HepG2 (cell line): ENCODE data around the gene CTDNEP1. TPM values are rescaled to one million over a fixed set of nuclear protein-coding genes. Genes with fewer than 3 reads are reported as not detected.

Experiments used
- ARID4A ChIP-seq: sonication (generic); formaldehyde crosslinking; IDR thresholded peaks from 2 replicates; pipeline ENCODE4 v1.5.0; 2020; ENCODE audit warnings: mild to moderate bottlenecking, missing genetic modification reagents, borderline replicate concordance
- BORCS8-MEF2B ChIP-seq: sonication (generic); formaldehyde crosslinking; IDR thresholded peaks from 2 replicates; pipeline ENCODE4 v1.8.0; 2022; ENCODE audit warnings: mild to moderate bottlenecking, missing genetic modification reagents
- MIXL1 ChIP-seq: IDR thresholded peaks from 2 replicates; pipeline ENCODE4 v1.6.1; 2016
- NONO ChIP-seq, 2 experiments: fragments of 450-650 bp in 1 of 2; sonication (generic) in 1 of 2; formaldehyde crosslinking in 1 of 2; IDR thresholded peaks in 1 of 2; conservative IDR thresholded peaks in 1 of 2; 2 replicates each; pipeline versions ENCODE4 v1.6.1 to v1.8.0; 2017 to 2022; ENCODE audit warnings: mild to moderate bottlenecking in 1 of 2, missing genetic modification reagents in 1 of 2, moderate library complexity in 1 of 2
- SP2 ChIP-seq: sonication (generic); formaldehyde crosslinking; IDR thresholded peaks from 2 replicates; pipeline ENCODE4 v1.5.1; 2020; ENCODE audit warnings: mild to moderate bottlenecking, missing genetic modification reagents
- SP4 ChIP-seq: sonication (generic); formaldehyde crosslinking; IDR thresholded peaks from 2 replicates; pipeline ENCODE4 v1.8.1; 2023; ENCODE audit warnings: mild to moderate bottlenecking, missing genetic modification reagents
- ZFP1 ChIP-seq: IDR thresholded peaks from 2 replicates; pipeline ENCODE4 v1.6.1; 2016
- ZFP37 ChIP-seq: sonication (generic); formaldehyde crosslinking; IDR thresholded peaks from 2 replicates; pipeline ENCODE4 v1.4.0; 2020; ENCODE audit warnings: missing genetic modification reagents, borderline replicate concordance
- ZNF253 ChIP-seq: sonication (generic); formaldehyde crosslinking; IDR thresholded peaks from 2 replicates; pipeline ENCODE4 v1.8.0; 2022; ENCODE audit warnings: mild to moderate bottlenecking, missing genetic modification reagents, borderline replicate concordance
- ZNF263 ChIP-seq: sonication (generic); formaldehyde crosslinking; IDR thresholded peaks from 2 replicates; pipeline ENCODE4 v1.4.0; 2020; ENCODE audit warnings: missing genetic modification reagents
- ZNF549 ChIP-seq: sonication (generic); formaldehyde crosslinking; IDR thresholded peaks from 2 replicates; pipeline ENCODE4 v1.5.0; 2020; ENCODE audit warnings: missing genetic modification reagents
- ZNF562 ChIP-seq: sonication (generic); formaldehyde crosslinking; IDR thresholded peaks from 2 replicates; pipeline ENCODE4 v1.8.0; 2022; ENCODE audit warnings: missing genetic modification reagents, borderline replicate concordance
- ZNF660 ChIP-seq: sonication (generic); formaldehyde crosslinking; IDR thresholded peaks from 2 replicates; pipeline ENCODE4 v1.5.1; 2020; ENCODE audit warnings: mild to moderate bottlenecking, low read depth, missing genetic modification reagents, borderline replicate concordance
- ZNF891 ChIP-seq: sonication (generic); formaldehyde crosslinking; IDR thresholded peaks from 2 replicates; pipeline ENCODE4 v1.5.0; 2020; ENCODE audit warnings: mild to moderate bottlenecking, missing genetic modification reagents
- polyA plus RNA-seq, 8 experiments: library from polyadenylated mRNA; depleted of rRNA in 3 of 8; stranded (reverse) in 7 of 8; unstranded in 1 of 8; fragments of >200 nt; fragmentation: Illumina TruSeq in 4 of 8; extraction: Trizol in 4 of 8; gene quantifications; 2 replicates each; pipeline versions ENCODE4 v1.2.1 to v1.2.3, GENCODE V29; 2011 to 2016; ENCODE audit warnings: low read depth in 4 of 8, missing spikeins in 1 of 8, mixed read lengths in 1 of 8; ENCODE audit not compliant: insufficient read depth in 1 of 8
- total RNA-seq, 5 experiments: library from RNA; depleted of rRNA; stranded (reverse); fragments of >200 nt; fragmentation: Illumina TruSeq; extraction: Trizol; gene quantifications; 2 replicates each; pipeline ENCODE4 v1.2.3, GENCODE V29; 2016; ENCODE audit warnings: low read depth in 1 of 5
- TF ChIP-seq, protein P1 (sequence below): sonication (generic); formaldehyde crosslinking; IDR thresholded peaks from 2 replicates; pipeline ENCODE4 v1.9.0; 2021; ENCODE audit warnings: missing genetic modification reagents, borderline replicate concordance
- TF ChIP-seq, protein P2 (sequence below): sonication (generic); formaldehyde crosslinking; IDR thresholded peaks from 2 replicates; pipeline ENCODE4 v1.4.0; 2020; ENCODE audit warnings: missing genetic modification reagents
- TF ChIP-seq, protein P3 (sequence below): sonication (generic); formaldehyde crosslinking; IDR thresholded peaks from 2 replicates; pipeline ENCODE4 v1.5.0; 2020; ENCODE audit warnings: mild to moderate bottlenecking, missing genetic modification reagents

CTDNEP1 gene
- total and polyA plus RNA-seq, 2 of the 13 experiments (the other 11 are each of a cell fraction or from before 2014, with no cell fraction given), result 19.8 to 118 TPM

DNA sequence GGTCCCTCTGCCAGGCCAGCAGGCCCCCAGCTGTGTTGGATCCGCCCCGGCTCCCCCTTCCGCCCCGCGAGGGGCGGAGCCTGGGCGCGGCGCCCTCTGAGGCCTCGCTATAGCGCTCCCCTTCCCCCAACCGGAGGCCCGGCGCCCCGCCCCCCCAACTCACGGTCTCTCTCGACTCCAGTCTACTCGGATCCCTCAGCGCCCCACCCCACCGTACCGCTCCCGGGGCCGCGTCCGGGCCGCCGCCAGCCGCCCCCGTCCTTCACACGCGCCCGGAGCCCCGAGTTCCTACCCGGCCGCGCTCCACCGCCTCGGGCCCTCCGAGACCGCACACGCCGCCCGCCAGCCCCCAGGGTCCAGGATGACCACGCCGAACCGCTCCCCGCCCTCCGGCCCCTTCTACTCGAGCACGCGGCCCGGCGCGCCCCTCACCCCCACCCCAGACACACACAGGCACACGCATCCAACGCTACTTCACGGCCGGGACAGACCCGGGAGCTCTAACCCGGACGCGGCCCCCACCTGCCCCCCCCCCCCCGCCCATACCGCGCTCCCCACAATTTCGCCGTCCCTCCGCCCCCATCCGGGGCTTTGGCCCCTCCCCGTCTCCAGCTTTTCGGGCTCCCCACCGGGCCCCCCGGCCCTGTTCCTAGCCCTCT, 13.6 kb downstream of the CTDNEP1 start (continued):
- TF ChIP-seq ZNF660 (CRISPR knock-in tag), result no peak
- no peak for TF ChIP-seq ZNF562
- TF ChIP-seq NONO (IDR thresholded peaks at IDR 0.05), result no peak
- 0 out of 2 replicates have a peak, but pooled peaks have one; percentile 25 for TF ChIP-seq NONO (CRISPR knock-in tag; conservative IDR thresholded peaks at IDR 0.05)
- no peak for TF ChIP-seq ZFP1 (CRISPR knock-in tag)
- TF ChIP-seq SP2 (CRISPR knock-in tag), result no peak
- TF ChIP-seq, protein P1, sequence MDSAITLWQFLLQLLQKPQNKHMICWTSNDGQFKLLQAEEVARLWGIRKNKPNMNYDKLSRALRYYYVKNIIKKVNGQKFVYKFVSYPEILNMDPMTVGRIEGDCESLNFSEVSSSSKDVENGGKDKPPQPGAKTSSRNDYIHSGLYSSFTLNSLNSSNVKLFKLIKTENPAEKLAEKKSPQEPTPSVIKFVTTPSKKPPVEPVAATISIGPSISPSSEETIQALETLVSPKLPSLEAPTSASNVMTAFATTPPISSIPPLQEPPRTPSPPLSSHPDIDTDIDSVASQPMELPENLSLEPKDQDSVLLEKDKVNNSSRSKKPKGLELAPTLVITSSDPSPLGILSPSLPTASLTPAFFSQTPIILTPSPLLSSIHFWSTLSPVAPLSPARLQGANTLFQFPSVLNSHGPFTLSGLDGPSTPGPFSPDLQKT, result no peak
- TF ChIP-seq MIXL1 (CRISPR knock-in tag), result no peak
- TF ChIP-seq ZNF891 (CRISPR knock-in tag), result no peak
- TF ChIP-seq BORCS8-MEF2B (CRISPR knock-in tag), result no peak; the same call in 1 of the 2 replicates
- TF ChIP-seq, protein P2, sequence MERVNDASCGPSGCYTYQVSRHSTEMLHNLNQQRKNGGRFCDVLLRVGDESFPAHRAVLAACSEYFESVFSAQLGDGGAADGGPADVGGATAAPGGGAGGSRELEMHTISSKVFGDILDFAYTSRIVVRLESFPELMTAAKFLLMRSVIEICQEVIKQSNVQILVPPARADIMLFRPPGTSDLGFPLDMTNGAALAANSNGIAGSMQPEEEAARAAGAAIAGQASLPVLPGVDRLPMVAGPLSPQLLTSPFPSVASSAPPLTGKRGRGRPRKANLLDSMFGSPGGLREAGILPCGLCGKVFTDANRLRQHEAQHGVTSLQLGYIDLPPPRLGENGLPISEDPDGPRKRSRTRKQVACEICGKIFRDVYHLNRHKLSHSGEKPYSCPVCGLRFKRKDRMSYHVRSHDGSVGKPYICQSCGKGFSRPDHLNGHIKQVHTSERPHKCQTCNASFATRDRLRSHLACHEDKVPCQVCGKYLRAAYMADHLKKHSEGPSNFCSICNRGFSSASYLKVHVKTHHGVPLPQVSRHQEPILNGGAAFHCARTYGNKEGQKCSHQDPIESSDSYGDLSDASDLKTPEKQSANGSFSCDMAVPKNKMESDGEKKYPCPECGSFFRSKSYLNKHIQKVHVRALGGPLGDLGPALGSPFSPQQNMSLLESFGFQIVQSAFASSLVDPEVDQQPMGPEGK (CRISPR knock-in tag), result peak; percentile 88
- TF ChIP-seq SP4, result no peak
- TF ChIP-seq ZNF549, result no peak
- 0 out of 2 replicates have a peak, but pooled peaks have one; percentile 45 for TF ChIP-seq ZNF253 (CRISPR knock-in tag)
- TF ChIP-seq ZNF263, result peak; percentile 59
- TF ChIP-seq, protein P3, sequence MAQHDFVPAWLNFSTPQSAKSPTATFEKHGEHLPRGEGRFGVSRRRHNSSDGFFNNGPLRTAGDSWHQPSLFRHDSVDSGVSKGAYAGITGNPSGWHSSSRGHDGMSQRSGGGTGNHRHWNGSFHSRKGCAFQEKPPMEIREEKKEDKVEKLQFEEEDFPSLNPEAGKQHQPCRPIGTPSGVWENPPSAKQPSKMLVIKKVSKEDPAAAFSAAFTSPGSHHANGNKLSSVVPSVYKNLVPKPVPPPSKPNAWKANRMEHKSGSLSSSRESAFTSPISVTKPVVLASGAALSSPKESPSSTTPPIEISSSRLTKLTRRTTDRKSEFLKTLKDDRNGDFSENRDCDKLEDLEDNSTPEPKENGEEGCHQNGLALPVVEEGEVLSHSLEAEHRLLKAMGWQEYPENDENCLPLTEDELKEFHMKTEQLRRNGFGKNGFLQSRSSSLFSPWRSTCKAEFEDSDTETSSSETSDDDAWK (CRISPR knock-in tag), result no peak
- TF ChIP-seq ZFP37 (CRISPR knock-in tag), result no peak
- TF ChIP-seq ARID4A (CRISPR knock-in tag), result peak; percentile 64; the same call in 1 of the 2 replicates
